MCF 10A (cell line): ENCODE measurements around the gene SELENOM. TPM values are rescaled to one million over a fixed set of nuclear protein-coding genes. Genes with fewer than 3 reads are reported as not detected.
"Not testable (repeated sequence)": the region's sequence is repeated elsewhere in the genome, so short reads cannot be mapped to it uniquely, and the experiment has no call there.

Experiments
- BruUV-seq: library from RNA; stranded (reverse); fragments of 400-500 nt; replicated peaks from 2 replicates; lab custom pipeline; 2021; lab: Mats Ljungman, UMichigan
- CTCF ChIA-PET: fragments of 300-600 bp; sonication (Branson Sonifier 250); formaldehyde crosslinking; extraction: SDS; loops from one replicate; lab custom pipeline; 2021; ENCODE audit warnings: antibody characterized with exemption, inconsistent platforms; lab: Yijun Ruan, JAX
- POLR2A ChIA-PET: fragments of 300-600, 350-650 bp; sonication (Branson Sonifier 250); formaldehyde crosslinking; extraction: SDS; loops from one replicate; lab custom pipeline; 2020; ENCODE audit warnings: antibody characterized with exemption, inconsistent platforms; lab: Yijun Ruan, JAX
- DNase-seq: peaks from one replicate; pipeline ENCODE4 v3.0.0-alpha.2; 2018; ENCODE audit not compliant: unreplicated experiment
- H3K27ac Mint-ChIP-seq: one replicate; pipeline ENCODE4 v1.8.0; 2022; ENCODE audit warnings: mild to moderate bottlenecking, low read depth, mixed read lengths; ENCODE audit not compliant: unreplicated experiment
- H3K27me3 Mint-ChIP-seq: one replicate; pipeline ENCODE4 v1.8.0; 2022; ENCODE audit warnings: mixed read lengths; ENCODE audit not compliant: insufficient read depth, unreplicated experiment
- H3K36me3 Mint-ChIP-seq: one replicate; pipeline ENCODE4 v1.8.0; 2022; ENCODE audit warnings: mild to moderate bottlenecking, moderate library complexity, mixed read lengths; ENCODE audit not compliant: insufficient read depth, unreplicated experiment
- H3K4me1 Mint-ChIP-seq: one replicate; pipeline ENCODE4 v1.8.0; 2022; ENCODE audit warnings: mixed read lengths; ENCODE audit not compliant: insufficient read depth, unreplicated experiment
- H3K4me3 Mint-ChIP-seq: one replicate; pipeline ENCODE4 v1.8.0; 2022; ENCODE audit warnings: mild to moderate bottlenecking, moderate library complexity, mixed read lengths; ENCODE audit not compliant: unreplicated experiment
- H3K9me3 Mint-ChIP-seq: one replicate; pipeline ENCODE4 v1.8.0; 2022; ENCODE audit warnings: mixed read lengths; ENCODE audit not compliant: unreplicated experiment
- intact Hi-C: fragments of 100-400 bp; cut with micrococcal nuclease; formaldehyde crosslinking; loops from 2 replicates; pipeline ENCODE4 v1.14.1; 2022
- total RNA-seq: library from RNA; stranded (reverse); gene quantifications from 2 replicates; pipeline ENCODE4 v1.2.3, GENCODE V29; 2022
- TF ChIP-seq, protein P1 (sequence below): fragments of 200-600 bp; IDR thresholded peaks from one replicate; pipeline ENCODE4 v1.8.0; 2022; ENCODE audit warnings: antibody characterized with exemption, mild to moderate bottlenecking; ENCODE audit not compliant: unreplicated experiment

The SELENOM gene
- total RNA-seq, 1 experiment from 2014 or later = 44.9 TPM

DNA sequence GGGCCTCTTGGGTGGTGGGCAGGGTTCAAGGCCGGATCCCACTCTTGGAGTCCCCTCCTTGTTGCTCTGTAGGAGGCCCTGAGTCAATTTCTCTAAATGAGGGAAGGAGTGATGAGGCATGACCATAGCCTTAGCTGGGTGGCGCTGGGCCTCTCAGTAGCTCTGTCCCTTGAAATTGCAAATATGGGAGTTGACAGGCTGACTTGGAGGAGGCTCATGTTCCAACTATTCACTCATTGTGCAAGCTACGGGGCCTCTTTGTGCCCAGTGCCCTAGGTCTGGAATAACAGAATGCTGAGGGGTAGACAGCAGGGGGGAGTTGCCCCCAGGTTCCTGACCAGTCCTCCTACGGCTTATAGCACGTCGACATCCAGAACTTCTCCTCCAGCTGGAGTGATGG lies 8.0 kb downstream of the SELENOM start:
- Mint-ChIP-seq H3K36me3 (peaks cover 26% of the 10 kb centered on the region), H3K27ac (no peak overlapping the region), H3K27me3 (no peaks in the 10 kb centered on the region), H3K4me1 (peaks cover 15% of the 10 kb centered on the region), H3K4me3 (no peak overlapping the region), H3K9me3 (no peaks in the 10 kb centered on the region)
- ChIA-PET POLR2A (no interaction called here), CTCF (interaction anchor here (1.7 kb wide), 1 partner anchor 10 kb away, joined by 7 read pairs; no protein-coding TSS in a partner anchor)
- no peak for DNase-seq
- no TSS peak for BruUV-seq
- TF ChIP-seq, protein P1, sequence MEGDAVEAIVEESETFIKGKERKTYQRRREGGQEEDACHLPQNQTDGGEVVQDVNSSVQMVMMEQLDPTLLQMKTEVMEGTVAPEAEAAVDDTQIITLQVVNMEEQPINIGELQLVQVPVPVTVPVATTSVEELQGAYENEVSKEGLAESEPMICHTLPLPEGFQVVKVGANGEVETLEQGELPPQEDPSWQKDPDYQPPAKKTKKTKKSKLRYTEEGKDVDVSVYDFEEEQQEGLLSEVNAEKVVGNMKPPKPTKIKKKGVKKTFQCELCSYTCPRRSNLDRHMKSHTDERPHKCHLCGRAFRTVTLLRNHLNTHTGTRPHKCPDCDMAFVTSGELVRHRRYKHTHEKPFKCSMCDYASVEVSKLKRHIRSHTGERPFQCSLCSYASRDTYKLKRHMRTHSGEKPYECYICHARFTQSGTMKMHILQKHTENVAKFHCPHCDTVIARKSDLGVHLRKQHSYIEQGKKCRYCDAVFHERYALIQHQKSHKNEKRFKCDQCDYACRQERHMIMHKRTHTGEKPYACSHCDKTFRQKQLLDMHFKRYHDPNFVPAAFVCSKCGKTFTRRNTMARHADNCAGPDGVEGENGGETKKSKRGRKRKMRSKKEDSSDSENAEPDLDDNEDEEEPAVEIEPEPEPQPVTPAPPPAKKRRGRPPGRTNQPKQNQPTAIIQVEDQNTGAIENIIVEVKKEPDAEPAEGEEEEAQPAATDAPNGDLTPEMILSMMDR = no peak
- intact Hi-C loops = no loop called here

DNA sequence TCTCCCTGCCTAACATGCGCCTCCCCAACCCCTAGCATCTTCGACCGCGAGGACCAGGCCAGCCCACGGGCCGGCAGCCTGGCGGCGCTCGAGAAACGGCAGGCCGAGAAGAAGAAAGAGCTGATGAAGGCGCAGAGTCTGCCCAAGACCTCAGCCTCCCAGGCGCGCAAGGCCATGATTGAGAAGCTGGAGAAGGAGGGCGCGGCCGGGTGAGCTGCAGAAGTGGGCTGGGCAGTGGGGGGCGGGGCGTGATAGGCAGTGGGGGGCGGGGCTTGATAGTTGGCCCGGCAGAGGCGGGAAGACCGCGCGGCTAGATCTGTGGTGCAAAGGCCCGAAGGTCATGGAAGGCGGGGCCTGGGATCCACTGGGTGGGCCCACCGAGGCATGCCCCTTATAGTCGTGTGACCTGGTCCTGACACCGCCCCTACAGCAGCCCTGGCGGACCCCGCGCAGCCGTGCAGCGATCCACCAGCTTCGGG lies 8.7 kb downstream of the SELENOM start:
- no peak overlapping the region for H3K4me3 Mint-ChIP-seq
- TF ChIP-seq, protein P1 = no peak
- H3K9me3 Mint-ChIP-seq = no peaks in the 10 kb centered on the region
- DNase-seq = no peak
- intact Hi-C loops = no loop called here
- no TSS peak for BruUV-seq
- H3K4me1 Mint-ChIP-seq = peaks cover 15% of the 10 kb centered on the region
- H3K36me3 Mint-ChIP-seq = peaks cover 19% of the 10 kb centered on the region
- CTCF ChIA-PET = interaction anchor here (1.0 to 1.7 kb wide), 2 partner anchors 9 to 10 kb away, joined by 6 to 7 read pairs; partner anchors contain the start of gene SELENOM
- POLR2A ChIA-PET = interaction anchor here (1.2 kb wide), 1 partner anchor 9 kb away, joined by 3 read pairs; the partner anchor contains the start of gene SELENOM
- H3K27ac Mint-ChIP-seq = no peak overlapping the region
- H3K27me3 Mint-ChIP-seq = no peaks in the 10 kb centered on the region

DNA sequence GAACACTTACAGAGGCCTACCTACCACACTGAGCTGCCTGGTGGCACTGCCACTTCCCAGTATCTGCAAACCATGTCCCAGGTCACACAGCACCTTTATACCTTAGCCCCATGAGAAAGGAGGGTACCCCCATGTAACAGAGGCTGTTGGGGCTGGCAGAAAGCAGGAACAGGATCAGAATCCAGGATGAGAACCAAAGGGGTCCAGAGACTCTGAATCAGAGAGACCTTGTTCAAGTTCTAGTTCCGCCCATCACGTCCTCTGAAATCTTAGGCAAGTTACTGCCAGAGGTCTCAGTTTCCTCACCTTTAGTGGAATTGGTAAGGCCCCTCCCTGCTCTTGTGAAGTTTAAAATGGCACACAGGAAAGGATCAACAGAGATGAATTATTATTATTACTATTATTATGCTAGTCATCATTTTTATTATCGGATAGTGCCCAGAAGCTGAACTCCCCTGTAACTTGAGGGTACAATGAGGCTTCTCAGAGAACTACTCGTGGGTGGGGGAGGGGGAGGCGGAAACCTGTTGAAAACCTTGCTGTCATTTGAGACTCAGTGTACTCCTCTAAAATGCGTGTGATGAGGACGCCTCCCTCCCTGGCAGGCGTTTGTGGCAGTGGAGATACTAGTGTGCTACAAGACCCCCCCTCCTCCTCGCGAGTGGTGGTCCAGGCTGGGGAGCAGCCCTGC lies 9.3 kb downstream of the SELENOM start:
- no peak overlapping the region for H3K4me3 Mint-ChIP-seq
- POLR2A ChIA-PET = interaction anchor here (1.2 kb wide), 1 partner anchor 9 kb away, joined by 3 read pairs; the partner anchor contains the start of gene SELENOM

DNA sequence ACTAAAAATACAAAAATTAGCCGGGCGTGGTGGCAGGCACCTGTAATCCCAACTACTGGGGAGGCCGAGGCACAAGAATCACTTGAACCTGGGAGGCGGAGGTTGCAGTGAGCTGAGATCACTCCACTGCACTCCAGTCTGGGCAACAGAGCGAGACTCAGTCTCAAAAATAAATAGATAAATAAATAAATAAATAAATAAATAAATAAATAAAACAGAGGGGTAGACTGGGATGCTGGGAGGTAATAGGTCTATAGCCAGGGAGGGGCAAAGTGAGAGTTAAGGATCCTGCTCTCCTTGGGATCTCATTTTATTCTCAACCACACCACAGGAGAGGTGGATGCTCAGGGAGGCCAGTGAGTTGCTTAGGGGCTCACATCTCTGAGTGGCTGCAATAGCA lies 9.8 kb downstream of the SELENOM start:
- intact Hi-C loops, H3K27me3 Mint-ChIP-seq, BruUV-seq, POLR2A ChIA-PET, H3K27ac Mint-ChIP-seq, H3K9me3 Mint-ChIP-seq, H3K4me3 Mint-ChIP-seq, DNase-seq: not testable (repeated sequence)
- peaks cover 19% of the 10 kb centered on the region for H3K36me3 Mint-ChIP-seq
- CTCF ChIA-PET = interaction anchor here (0.9 kb wide), 1 partner anchor 51 kb away, joined by 3 read pairs; no protein-coding TSS in a partner anchor
- H3K4me1 Mint-ChIP-seq = peaks cover 12% of the 10 kb centered on the region

More for the DNA sequence above, 9.3 kb downstream of the SELENOM start:
- H3K9me3 Mint-ChIP-seq = no peaks in the 10 kb centered on the region
- BruUV-seq = no TSS peak
- DNase-seq = no peak
- peaks cover 15% of the 10 kb centered on the region for H3K4me1 Mint-ChIP-seq
- H3K36me3 Mint-ChIP-seq = peaks cover 19% of the 10 kb centered on the region
- no peaks in the 10 kb centered on the region for H3K27me3 Mint-ChIP-seq
- CTCF ChIA-PET = interaction anchor here (1.0 to 1.7 kb wide), 2 partner anchors 9 kb away, joined by 6 to 7 read pairs; partner anchors contain the start of gene SELENOM
- intact Hi-C loops = no loop called here
- TF ChIP-seq, protein P1 = no peak
- no peak overlapping the region for H3K27ac Mint-ChIP-seq
